SK-N-SH (cell line): ENCODE data around the gene NOL8. TPM values are rescaled to one million over a fixed set of nuclear protein-coding genes. Genes with fewer than 3 reads are reported as not detected.
A peak's percentile ranks its signal among the peaks of the same experiment; 100 is the strongest.

ENCODE experiments used
- CTCF ChIA-PET: fragments of 300-600, 350-600 bp; formaldehyde crosslinking; extraction: SDS; loops from one replicate; lab custom pipeline; 2021; lab: Yijun Ruan, JAX
- POLR2A ChIA-PET: fragments of 350-600 bp; sonication (Branson Sonifier 250); formaldehyde crosslinking; extraction: SDS; loops from one replicate; lab custom pipeline; 2020; ENCODE audit warnings: antibody characterized with exemption, inconsistent platforms; lab: Yijun Ruan, JAX
- DNase-seq: peaks from one replicate; pipeline ENCODE4 v3.0.0; 2012
- H2AFZ ChIP-seq: fragments of 200-600 bp; sonication (generic); 2 replicates; pipeline ENCODE4 v1.8.1; 2016; ENCODE audit warnings: antibody characterized with exemption, mild to moderate bottlenecking, low read depth
- H3F3A ChIP-seq: fragments of 200-600 bp; sonication (generic); replicated peaks from 2 replicates; pipeline ENCODE3; 2016; ENCODE audit warnings: antibody characterized with exemption, mild to moderate bottlenecking; ENCODE audit not compliant: insufficient read depth
- H3K27ac ChIP-seq, 2 experiments: fragments of 200-500 bp in 1 of 2; fragments of 200-600 bp in 1 of 2; sonication (Bioruptor generic) in 1 of 2; sonication (generic), shearing (Covaris generic) in 1 of 2; 2 replicates each; pipeline versions ENCODE4 v1.5.1 to v1.6.1; 2014 to 2016; ENCODE audit warnings: low read depth in 2 of 2, inconsistent platforms in 1 of 2, low read length in 1 of 2, mild to moderate bottlenecking in 1 of 2, mixed read lengths in 1 of 2
- H3K27me3 ChIP-seq: fragments of 200-600 bp; sonication (generic), shearing (Covaris generic); 2 replicates; pipeline ENCODE4 v1.6.1; 2016; ENCODE audit warnings: mixed run types; ENCODE audit not compliant: insufficient read depth
- H3K36me3 ChIP-seq, 2 experiments: fragments of 200-500 bp in 1 of 2; fragments of 200-600 bp in 1 of 2; sonication (Bioruptor generic) in 1 of 2; sonication (generic) in 1 of 2; replicated peaks in 1 of 2; 2 replicates each; pipeline versions ENCODE3 to v1.5.1; 2014 to 2016; ENCODE audit warnings: low read length in 1 of 2, mild to moderate bottlenecking in 1 of 2; ENCODE audit not compliant: insufficient read depth in 2 of 2, control insufficient read depth in 1 of 2
- H3K4me1 ChIP-seq, 2 experiments: fragments of 200-500 bp in 1 of 2; fragments of 200-600 bp in 1 of 2; sonication (Bioruptor generic) in 1 of 2; sonication (generic), shearing (Covaris generic) in 1 of 2; 2 replicates each; pipeline versions ENCODE4 v1.5.1 to v1.6.1; 2014 to 2016; ENCODE audit warnings: low read depth in 1 of 2, low read length in 1 of 2, mixed run types in 1 of 2; ENCODE audit not compliant: insufficient read depth in 2 of 2, control insufficient read depth in 1 of 2
- H3K4me2 ChIP-seq: fragments of 200-600 bp; sonication (generic), shearing (Covaris generic); 2 replicates; pipeline ENCODE4 v1.6.1; 2017; ENCODE audit warnings: mixed run types
- H3K4me3 ChIP-seq, 2 experiments: fragments of 200-500 bp in 1 of 2; fragments of 200-600 bp in 1 of 2; sonication (Bioruptor generic) in 1 of 2; sonication (generic), shearing (Covaris generic) in 1 of 2; 2 replicates each; pipeline versions ENCODE4 v1.5.1 to v1.8.1; 2014 to 2016; ENCODE audit warnings: low read depth in 2 of 2, inconsistent platforms in 1 of 2, low read length in 1 of 2, mild to moderate bottlenecking in 1 of 2, mixed read lengths in 1 of 2, moderate library complexity in 1 of 2
- H3K79me2 ChIP-seq: fragments of 200-600 bp; sonication (generic); 2 replicates; pipeline ENCODE4 v1.8.1; 2017; ENCODE audit warnings: mild to moderate bottlenecking; ENCODE audit not compliant: insufficient read depth
- H3K9ac ChIP-seq: fragments of 200-600 bp; sonication (generic); 2 replicates; pipeline ENCODE4 v1.6.1; 2017; ENCODE audit warnings: mixed run types
- H3K9me2 ChIP-seq: fragments of 200-600 bp; sonication (generic); 2 replicates; pipeline ENCODE4 v1.6.1; 2017; ENCODE audit warnings: mixed run types
- H3K9me3 ChIP-seq: fragments of 200-600 bp; sonication (generic); 2 replicates; pipeline ENCODE4 v1.6.1; 2017; ENCODE audit warnings: mixed run types, mild to moderate bottlenecking, moderate library complexity
- H4K20me1 ChIP-seq: fragments of 200-600 bp; sonication (generic); 2 replicates; pipeline ENCODE4 v1.6.1; 2017; ENCODE audit warnings: mild to moderate bottlenecking, mixed run types; ENCODE audit not compliant: insufficient read depth
- CHD2 ChIP-seq: fragments of 150-350 bp; IDR thresholded peaks from 2 replicates; pipeline ENCODE4 v1.6.1; 2018; ENCODE audit warnings: low read length; ENCODE audit not compliant: partially characterized antibody
- ELF1 ChIP-seq: IDR thresholded peaks from 2 replicates; pipeline ENCODE4 v1.4.0; 2012
- EP300 ChIP-seq, 2 experiments: IDR thresholded peaks; 2 replicates each; pipeline versions ENCODE4 v1.4.0 to v1.6.1; 2012; ENCODE audit warnings: borderline replicate concordance in 1 of 2, low read depth in 1 of 2, low read length in 1 of 2
- EZH2phosphoT487 ChIP-seq: fragments of 200-600 bp; sonication (generic); IDR thresholded peaks from 2 replicates; pipeline ENCODE4 v1.6.1; 2017; ENCODE audit warnings: low read depth, mixed run types, mild to moderate bottlenecking, antibody characterized with exemption, moderate library complexity, borderline replicate concordance
- FOSL2 ChIP-seq: IDR thresholded peaks from 2 replicates; pipeline ENCODE4 v1.4.0; 2012; ENCODE audit warnings: low read depth, mild to moderate bottlenecking, moderate library complexity, borderline replicate concordance
- FOXM1 ChIP-seq: IDR thresholded peaks from 2 replicates; pipeline ENCODE4 v1.4.0; 2012; ENCODE audit warnings: low read depth, mild to moderate bottlenecking
- GABPA ChIP-seq: IDR thresholded peaks from 2 replicates; pipeline ENCODE4 v1.4.0; 2012; ENCODE audit warnings: low read depth, mild to moderate bottlenecking
- GATA2 ChIP-seq: sonication (generic); formaldehyde crosslinking; IDR thresholded peaks from 2 replicates; pipeline ENCODE4 v1.5.0; 2020; ENCODE audit warnings: mild to moderate bottlenecking, missing genetic modification reagents
- JUND ChIP-seq: IDR thresholded peaks from 2 replicates; pipeline ENCODE4 v1.4.0; 2012
- NFIC ChIP-seq: IDR thresholded peaks from 2 replicates; pipeline ENCODE4 v1.4.0; 2012; ENCODE audit warnings: borderline replicate concordance
- RFX5 ChIP-seq: IDR thresholded peaks from 2 replicates; pipeline ENCODE4 v1.6.1; 2012; ENCODE audit warnings: mild to moderate bottlenecking, improper control_type of control experiment, low read length
- SIN3A ChIP-seq: IDR thresholded peaks from 2 replicates; pipeline ENCODE4 v1.6.1; 2012; ENCODE audit warnings: low read depth, mild to moderate bottlenecking, low read length, moderate library complexity, borderline replicate concordance
- SMC3 ChIP-seq: IDR thresholded peaks from 2 replicates; pipeline ENCODE4 v1.6.1; 2012; ENCODE audit warnings: low read depth, low read length, improper control_type of control experiment
- TAF1 ChIP-seq: IDR thresholded peaks from 2 replicates; pipeline ENCODE4 v1.6.1; 2012; ENCODE audit warnings: low read depth, mild to moderate bottlenecking, low read length, moderate library complexity, borderline replicate concordance
- TCF12 ChIP-seq: IDR thresholded peaks from 2 replicates; pipeline ENCODE4 v1.4.0; 2012
- YY1 ChIP-seq: IDR thresholded peaks from 2 replicates; pipeline ENCODE4 v1.4.0; 2012; ENCODE audit warnings: low read depth, mild to moderate bottlenecking
- WGBS: methylation state at CpG from one replicate; pipeline ENCODE4 v1.1.6; 2017; ENCODE audit warnings: low lambda C conversion rate; 5-methylcytosine and 5-hydroxymethylcytosine counted together
- polyA plus RNA-seq, 3 experiments: library from polyadenylated mRNA; depleted of rRNA; stranded (reverse); fragments of >200 nt; gene quantifications; 2 replicates each; pipeline ENCODE4 v1.2.3, GENCODE V29; 2012
- TF ChIP-seq, protein P1 (sequence below): fragments of 150-350 bp; IDR thresholded peaks from 2 replicates; pipeline ENCODE4 v1.6.1; 2017; ENCODE audit warnings: antibody characterized with exemption, low read length, low read depth, borderline replicate concordance
- TF ChIP-seq, protein P2 (sequence below): IDR thresholded peaks from 2 replicates; pipeline ENCODE4 v1.4.0; 2012; ENCODE audit warnings: low read depth
- TF ChIP-seq, protein P3 (sequence below): IDR thresholded peaks from 2 replicates; pipeline ENCODE4; 2012
- TF ChIP-seq, protein P4 (sequence below): IDR thresholded peaks from 2 replicates; pipeline ENCODE4 v1.6.1; 2012; ENCODE audit warnings: mild to moderate bottlenecking, low read depth, low read length, moderate library complexity

NOL8 gene
- polyA plus RNA-seq, 1 of the 3 experiments (the other 2 are of a cell fraction) = 9.6 TPM

DNA sequence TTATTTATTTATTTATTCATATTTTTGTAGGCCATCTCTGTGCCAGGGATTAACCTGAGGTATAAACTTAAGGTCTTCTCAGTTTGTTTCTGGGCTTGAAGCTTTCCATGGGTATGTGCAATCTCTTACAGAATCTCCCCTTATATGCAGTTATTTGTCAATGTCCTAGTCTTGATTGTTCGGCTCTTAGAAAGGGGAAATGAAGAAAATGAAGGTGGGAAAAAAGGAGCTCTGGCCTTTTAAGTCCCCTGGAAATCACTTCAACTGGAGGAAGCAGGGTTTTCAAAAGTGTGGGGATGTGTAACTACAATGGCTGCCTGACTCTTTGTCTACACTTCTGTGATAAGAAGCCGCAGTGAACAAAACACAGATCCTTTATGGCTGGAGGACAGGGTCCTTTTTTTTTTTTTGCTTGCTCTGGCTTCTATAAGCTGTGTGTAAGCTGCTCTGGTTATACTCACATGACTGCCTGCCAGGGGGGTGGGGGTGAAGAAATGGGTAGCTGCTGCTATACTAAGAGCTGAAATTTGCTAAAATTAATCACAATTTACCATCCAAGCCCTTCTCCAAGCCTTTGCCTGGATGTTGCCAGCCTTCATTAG, 34.3 kb upstream of the NOL8 start (continued):
- TF ChIP-seq SIN3A = no peak
- no peak for TF ChIP-seq ELF1
- TF ChIP-seq EZH2phosphoT487 = no peak
- no peak for TF ChIP-seq FOSL2
- TF ChIP-seq YY1 = no peak
- TF ChIP-seq TCF12 = peak; percentile 62
- 0 out of 2 replicates have a peak, but pooled peaks have one; percentile 17 for TF ChIP-seq RFX5
- no peak for TF ChIP-seq NFIC
- TF ChIP-seq GATA2 (CRISPR knock-in tag) = peak; percentile 58; the same call in 1 of the 2 replicates
- TF ChIP-seq EP300 (IDR thresholded peaks at IDR 0.05; ENCODE audit: borderline replicate concordance in 1 of 2, low read depth in 1 of 2, low read length in 1 of 2) = peak in 1 of 2 experiments; percentile 91; a peak in 2 of 4 replicates
- TF ChIP-seq JUND = 0 out of 2 replicates have a peak, but pooled peaks have one; percentile 7
- TF ChIP-seq GABPA = no peak
- TF ChIP-seq CHD2 = peak; percentile 79

DNA sequence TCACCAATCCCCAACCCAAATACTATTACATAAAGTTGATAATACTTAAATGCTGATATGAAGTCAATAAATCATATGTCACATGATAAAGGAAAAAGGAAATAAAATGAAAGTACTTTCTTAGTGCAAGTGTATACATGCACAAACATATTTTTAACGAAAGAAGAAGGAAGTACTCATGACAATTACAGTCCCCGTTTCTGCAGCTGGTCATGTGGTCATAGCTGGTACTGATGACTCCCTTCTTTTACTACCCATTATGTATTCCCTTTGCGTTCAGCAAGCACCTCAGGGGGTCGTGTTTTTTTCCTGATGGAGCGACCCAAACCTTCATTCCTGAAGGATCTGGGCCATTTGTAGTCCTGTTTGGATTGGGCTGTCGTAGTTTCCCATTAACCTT, 27.9 kb upstream of the NOL8 start:
- H3K27me3 ChIP-seq = no peaks in the 10 kb centered on the region
- peaks cover 0 to 14% of the 10 kb centered on the region in 2 experiments; a peak in 2 of 4 replicates for H3K4me1 ChIP-seq
- no peaks in the 10 kb centered on the region; the same call in 1 of the 2 replicates for H3K9me2 ChIP-seq
- no peak overlapping the region for H3K9ac ChIP-seq
- no peaks in the 10 kb centered on the region for H3K79me2 ChIP-seq
- peaks cover 0 to 9% of the 10 kb centered on the region in 2 experiments for H3K36me3 ChIP-seq
- H2AFZ ChIP-seq = no peak overlapping the region
- TF ChIP-seq SMC3 = no peak
- TF ChIP-seq RFX5 = no peak
- TF ChIP-seq FOXM1 = no peak
- TF ChIP-seq JUND = no peak
- TF ChIP-seq, protein P1, sequence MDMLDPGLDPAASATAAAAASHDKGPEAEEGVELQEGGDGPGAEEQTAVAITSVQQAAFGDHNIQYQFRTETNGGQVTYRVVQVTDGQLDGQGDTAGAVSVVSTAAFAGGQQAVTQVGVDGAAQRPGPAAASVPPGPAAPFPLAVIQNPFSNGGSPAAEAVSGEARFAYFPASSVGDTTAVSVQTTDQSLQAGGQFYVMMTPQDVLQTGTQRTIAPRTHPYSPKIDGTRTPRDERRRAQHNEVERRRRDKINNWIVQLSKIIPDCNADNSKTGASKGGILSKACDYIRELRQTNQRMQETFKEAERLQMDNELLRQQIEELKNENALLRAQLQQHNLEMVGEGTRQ = no peak
- WGBS = 90% methylated on average over 6 of the region's 6 CpGs
- no peak overlapping the region for H3K4me3 ChIP-seq
- H4K20me1 ChIP-seq = no peaks in the 10 kb centered on the region
- H3K9me3 ChIP-seq = peaks cover 8% of the 10 kb centered on the region; the same call in 1 of the 2 replicates
- H3K4me2 ChIP-seq = no peak overlapping the region
- CTCF ChIA-PET = no interaction called here
- POLR2A ChIA-PET = no interaction called here
- H3F3A ChIP-seq = peaks cover 12% of the 10 kb centered on the region
- no peak overlapping the region for H3K27ac ChIP-seq
- DNase-seq = no peak

DNA sequence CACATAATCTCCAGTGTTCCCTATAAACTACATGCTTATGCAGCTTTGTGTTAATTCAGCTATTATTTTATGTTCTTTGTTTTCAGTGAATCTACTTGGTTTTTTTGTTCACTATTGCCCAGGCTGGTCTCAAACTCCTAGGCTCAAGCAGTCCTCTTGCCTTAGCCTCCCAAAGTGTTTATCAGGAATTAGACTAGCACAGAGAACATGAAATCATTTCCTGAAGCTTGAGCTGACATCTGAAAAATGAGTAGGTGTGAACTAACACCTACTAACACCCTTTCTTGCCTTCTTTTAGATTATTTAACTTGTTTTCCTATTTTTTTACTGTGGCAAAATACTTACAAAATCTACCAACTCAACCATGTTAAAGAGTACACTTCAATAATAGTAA, 25.6 kb upstream of the NOL8 start:
- CTCF ChIA-PET = no interaction called here
- no peak overlapping the region for H3K4me2 ChIP-seq
- no peak for DNase-seq
- no peaks in the 10 kb centered on the region for H3K27me3 ChIP-seq
- TF ChIP-seq, protein P2, sequence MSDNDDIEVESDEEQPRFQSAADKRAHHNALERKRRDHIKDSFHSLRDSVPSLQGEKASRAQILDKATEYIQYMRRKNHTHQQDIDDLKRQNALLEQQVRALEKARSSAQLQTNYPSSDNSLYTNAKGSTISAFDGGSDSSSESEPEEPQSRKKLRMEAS = no peak
- TF ChIP-seq, protein P3, sequence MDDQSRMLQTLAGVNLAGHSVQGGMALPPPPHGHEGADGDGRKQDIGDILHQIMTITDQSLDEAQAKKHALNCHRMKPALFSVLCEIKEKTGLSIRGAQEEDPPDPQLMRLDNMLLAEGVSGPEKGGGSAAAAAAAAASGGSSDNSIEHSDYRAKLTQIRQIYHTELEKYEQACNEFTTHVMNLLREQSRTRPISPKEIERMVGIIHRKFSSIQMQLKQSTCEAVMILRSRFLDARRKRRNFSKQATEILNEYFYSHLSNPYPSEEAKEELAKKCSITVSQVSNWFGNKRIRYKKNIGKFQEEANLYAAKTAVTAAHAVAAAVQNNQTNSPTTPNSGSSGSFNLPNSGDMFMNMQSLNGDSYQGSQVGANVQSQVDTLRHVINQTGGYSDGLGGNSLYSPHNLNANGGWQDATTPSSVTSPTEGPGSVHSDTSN = no peak
- no peak for TF ChIP-seq ELF1
- no peak for TF ChIP-seq TCF12
- TF ChIP-seq TAF1 = no peak
- no peak for TF ChIP-seq GATA2 (CRISPR knock-in tag)
- TF ChIP-seq, protein P4, sequence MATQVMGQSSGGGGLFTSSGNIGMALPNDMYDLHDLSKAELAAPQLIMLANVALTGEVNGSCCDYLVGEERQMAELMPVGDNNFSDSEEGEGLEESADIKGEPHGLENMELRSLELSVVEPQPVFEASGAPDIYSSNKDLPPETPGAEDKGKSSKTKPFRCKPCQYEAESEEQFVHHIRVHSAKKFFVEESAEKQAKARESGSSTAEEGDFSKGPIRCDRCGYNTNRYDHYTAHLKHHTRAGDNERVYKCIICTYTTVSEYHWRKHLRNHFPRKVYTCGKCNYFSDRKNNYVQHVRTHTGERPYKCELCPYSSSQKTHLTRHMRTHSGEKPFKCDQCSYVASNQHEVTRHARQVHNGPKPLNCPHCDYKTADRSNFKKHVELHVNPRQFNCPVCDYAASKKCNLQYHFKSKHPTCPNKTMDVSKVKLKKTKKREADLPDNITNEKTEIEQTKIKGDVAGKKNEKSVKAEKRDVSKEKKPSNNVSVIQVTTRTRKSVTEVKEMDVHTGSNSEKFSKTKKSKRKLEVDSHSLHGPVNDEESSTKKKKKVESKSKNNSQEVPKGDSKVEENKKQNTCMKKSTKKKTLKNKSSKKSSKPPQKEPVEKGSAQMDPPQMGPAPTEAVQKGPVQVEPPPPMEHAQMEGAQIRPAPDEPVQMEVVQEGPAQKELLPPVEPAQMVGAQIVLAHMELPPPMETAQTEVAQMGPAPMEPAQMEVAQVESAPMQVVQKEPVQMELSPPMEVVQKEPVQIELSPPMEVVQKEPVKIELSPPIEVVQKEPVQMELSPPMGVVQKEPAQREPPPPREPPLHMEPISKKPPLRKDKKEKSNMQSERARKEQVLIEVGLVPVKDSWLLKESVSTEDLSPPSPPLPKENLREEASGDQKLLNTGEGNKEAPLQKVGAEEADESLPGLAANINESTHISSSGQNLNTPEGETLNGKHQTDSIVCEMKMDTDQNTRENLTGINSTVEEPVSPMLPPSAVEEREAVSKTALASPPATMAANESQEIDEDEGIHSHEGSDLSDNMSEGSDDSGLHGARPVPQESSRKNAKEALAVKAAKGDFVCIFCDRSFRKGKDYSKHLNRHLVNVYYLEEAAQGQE = no peak
- no peaks in the 10 kb centered on the region for H3K79me2 ChIP-seq
- H3K27ac ChIP-seq = peak overlapping the region; percentile 64 to 71; a peak in 3 of 4 replicates
- H3K9ac ChIP-seq = no peak overlapping the region
- H3K4me3 ChIP-seq = no peak overlapping the region
- POLR2A ChIA-PET = no interaction called here
- H3K9me2 ChIP-seq = no peaks in the 10 kb centered on the region
- peaks cover 10% of the 10 kb centered on the region for H3F3A ChIP-seq
- H3K4me1 ChIP-seq = peaks cover 0 to 14% of the 10 kb centered on the region in 2 experiments; a peak in 2 of 4 replicates
- H3K36me3 ChIP-seq = no peaks in the 10 kb centered on the region
- no peaks in the 10 kb centered on the region for H4K20me1 ChIP-seq
- 0 out of 2 replicates have a peak overlapping the region, but pooled peaks have one; percentile 21 for H2AFZ ChIP-seq
- H3K9me3 ChIP-seq = peaks cover 2% of the 10 kb centered on the region; the same call in 1 of the 2 replicates
